Hepatocyte (in vitro differentiated cells): Measurements from ENCODE around the gene ADPGK. TPM values are rescaled to one million over a fixed set of nuclear protein-coding genes. Genes with fewer than 3 reads are reported as not detected.
"Not testable (repeated sequence)": the region's sequence is repeated elsewhere in the genome, so short reads cannot be mapped to it uniquely, and the experiment has no call there.

ENCODE experiments used
- DNase-seq: peaks from one replicate; pipeline ENCODE4 v3.0.0-alpha.2; 2016; ENCODE audit warnings: low spot score
- H2AFZ ChIP-seq: fragments of 200-600 bp; sonication (generic); 2 replicates; pipeline ENCODE4 v1.6.0; 2016; ENCODE audit warnings: antibody characterized with exemption, mild to moderate bottlenecking
- H3K27ac ChIP-seq: fragments of 200-600 bp; sonication (generic); 2 replicates; pipeline ENCODE4 v1.5.1; 2016; ENCODE audit warnings: mild to moderate bottlenecking
- H3K27me3 ChIP-seq: fragments of 200-600 bp; sonication (generic); 2 replicates; pipeline ENCODE4 v1.6.1; 2016
- H3K36me3 ChIP-seq: fragments of 200-600 bp; sonication (generic); replicated peaks from 2 replicates; pipeline ENCODE4 v1.5.1; 2016; ENCODE audit warnings: low read depth; ENCODE audit not compliant: insufficient read depth
- H3K4me1 ChIP-seq: fragments of 200-600 bp; sonication (generic); 2 replicates; pipeline ENCODE4 v1.5.1; 2016; ENCODE audit warnings: mild to moderate bottlenecking, moderate library complexity; ENCODE audit not compliant: insufficient read depth
- H3K4me2 ChIP-seq: fragments of 200-600 bp; sonication (generic); 2 replicates; pipeline ENCODE4 v1.6.0; 2016
- H3K4me3 ChIP-seq: fragments of 200-600 bp; sonication (generic); 2 replicates; pipeline ENCODE4 v1.5.1; 2016; ENCODE audit warnings: mild to moderate bottlenecking
- H3K79me2 ChIP-seq: fragments of 200-600 bp; sonication (generic); 2 replicates; pipeline ENCODE4 v1.6.0; 2017; ENCODE audit warnings: mild to moderate bottlenecking
- H3K9me2 ChIP-seq: fragments of 200-600 bp; sonication (generic); replicated peaks from 2 replicates; pipeline ENCODE4 v1.6.0; 2017; ENCODE audit warnings: mild to moderate bottlenecking; ENCODE audit not compliant: insufficient read depth
- H3K9me3 ChIP-seq: fragments of 200-600 bp; sonication (generic); 2 replicates; pipeline ENCODE4 v1.5.1; 2016; ENCODE audit warnings: low read depth, mild to moderate bottlenecking
- H4K20me1 ChIP-seq: fragments of 200-600 bp; sonication (generic); 2 replicates; pipeline ENCODE4 v1.6.0; 2016; ENCODE audit warnings: mild to moderate bottlenecking; ENCODE audit not compliant: insufficient read depth, poor library complexity, severe bottlenecking
- EZH2 ChIP-seq: fragments of 200-600 bp; sonication (generic); IDR thresholded peaks from 2 replicates; pipeline ENCODE4 v1.6.1; 2016; ENCODE audit warnings: antibody characterized with exemption, mild to moderate bottlenecking, borderline replicate concordance
- EZH2phosphoT487 ChIP-seq: fragments of 200-600 bp; sonication (generic); IDR thresholded peaks from one replicate; pipeline ENCODE4 v1.6.1; 2018; ENCODE audit warnings: antibody characterized with exemption, mild to moderate bottlenecking, low read depth, moderate library complexity; ENCODE audit not compliant: unreplicated experiment, severe bottlenecking
- WGBS: methylation state at CpG from one replicate; pipeline ENCODE4 v1.1.6; 2016; ENCODE audit warnings: low lambda C conversion rate; ENCODE audit errors: missing lambda C conversion rate; 5-methylcytosine and 5-hydroxymethylcytosine counted together
- polyA plus RNA-seq: library from polyadenylated mRNA; unstranded; fragments of >200 nt; fragmentation: Nextera tagmentation; extraction: Ambion mirVana; gene quantifications from 2 replicates; pipeline ENCODE4 v1.2.1, GENCODE V29; 2016
- total RNA-seq: library from RNA; depleted of rRNA; stranded (reverse); fragments of >200 nt; gene quantifications from 2 replicates; pipeline ENCODE4 v1.2.3, GENCODE V29; 2014
- TF ChIP-seq, protein P1 (sequence below): fragments of 200-600 bp; sonication (generic); IDR thresholded peaks from 2 replicates; pipeline ENCODE4 v1.5.1; 2016; ENCODE audit warnings: antibody characterized with exemption, mild to moderate bottlenecking; ENCODE audit not compliant: poor library complexity

The ADPGK gene
- total and polyA plus RNA-seq, 2 experiments from 2014 or later, result 59.2 to 67.3 TPM

DNA sequence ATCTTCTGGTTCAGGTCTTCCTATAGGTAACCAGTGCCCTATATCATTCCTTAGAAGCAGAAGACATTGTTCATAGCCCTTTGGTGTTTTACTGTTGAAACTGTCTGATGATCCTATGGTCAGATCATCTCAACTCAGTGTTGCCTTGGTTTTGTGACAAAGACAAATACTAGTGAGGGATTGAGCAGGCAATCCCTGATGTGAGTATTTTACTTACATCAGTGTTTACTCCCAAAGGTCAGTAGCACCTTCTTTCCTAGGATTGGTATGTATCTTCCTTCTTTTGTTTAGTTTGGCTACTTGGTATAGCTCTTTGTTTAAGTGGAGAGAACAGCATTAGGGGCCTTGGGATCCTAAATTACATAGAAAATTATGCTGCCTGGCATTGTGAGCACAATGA lies 56.4 kb downstream of the ADPGK start:
- no peak for DNase-seq
- Histone ChIP-seq H2AFZ (no peak overlapping the region), H3K9me3 (no peaks in the 10 kb centered on the region), H3K79me2 (no peaks in the 10 kb centered on the region), H3K36me3 (no peaks in the 10 kb centered on the region), H3K27ac (no peak overlapping the region), H3K4me1 (no peaks in the 10 kb centered on the region), H3K4me3 (no peak overlapping the region), H3K4me2 (no peak overlapping the region), H4K20me1 (no peaks in the 10 kb centered on the region), H3K27me3 (no peaks in the 10 kb centered on the region), H3K9me2 (no peaks in the 10 kb centered on the region)
- TF ChIP-seq, protein P1, sequence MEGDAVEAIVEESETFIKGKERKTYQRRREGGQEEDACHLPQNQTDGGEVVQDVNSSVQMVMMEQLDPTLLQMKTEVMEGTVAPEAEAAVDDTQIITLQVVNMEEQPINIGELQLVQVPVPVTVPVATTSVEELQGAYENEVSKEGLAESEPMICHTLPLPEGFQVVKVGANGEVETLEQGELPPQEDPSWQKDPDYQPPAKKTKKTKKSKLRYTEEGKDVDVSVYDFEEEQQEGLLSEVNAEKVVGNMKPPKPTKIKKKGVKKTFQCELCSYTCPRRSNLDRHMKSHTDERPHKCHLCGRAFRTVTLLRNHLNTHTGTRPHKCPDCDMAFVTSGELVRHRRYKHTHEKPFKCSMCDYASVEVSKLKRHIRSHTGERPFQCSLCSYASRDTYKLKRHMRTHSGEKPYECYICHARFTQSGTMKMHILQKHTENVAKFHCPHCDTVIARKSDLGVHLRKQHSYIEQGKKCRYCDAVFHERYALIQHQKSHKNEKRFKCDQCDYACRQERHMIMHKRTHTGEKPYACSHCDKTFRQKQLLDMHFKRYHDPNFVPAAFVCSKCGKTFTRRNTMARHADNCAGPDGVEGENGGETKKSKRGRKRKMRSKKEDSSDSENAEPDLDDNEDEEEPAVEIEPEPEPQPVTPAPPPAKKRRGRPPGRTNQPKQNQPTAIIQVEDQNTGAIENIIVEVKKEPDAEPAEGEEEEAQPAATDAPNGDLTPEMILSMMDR, result no peak
- TF ChIP-seq EZH2phosphoT487, result no peak
- TF ChIP-seq EZH2, result no peak

DNA sequence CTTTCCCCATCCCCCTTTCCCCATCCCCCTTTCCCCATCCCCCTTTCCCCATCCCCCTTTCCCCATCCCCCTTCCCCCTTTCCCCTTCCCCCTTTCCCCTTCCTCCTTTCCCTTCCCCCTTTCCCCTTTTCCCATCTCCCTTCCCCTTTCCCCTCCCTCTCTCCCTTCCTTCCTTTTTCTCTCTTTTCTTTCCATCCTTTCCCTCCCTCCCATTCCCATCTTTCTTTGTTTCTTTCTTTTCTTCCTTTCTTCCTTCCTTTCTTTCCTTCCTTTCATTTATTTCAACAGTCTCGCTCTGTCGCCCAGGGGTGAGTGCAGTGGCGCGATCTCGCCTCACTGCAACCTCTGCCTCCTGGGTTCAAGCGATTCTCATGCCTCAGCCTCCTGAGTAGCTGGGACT lies 57.7 kb downstream of the ADPGK start:
- H3K9me3 ChIP-seq, H3K27me3 ChIP-seq, H3K9me2 ChIP-seq, H3K27ac ChIP-seq, H3K4me1 ChIP-seq, H4K20me1 ChIP-seq, H2AFZ ChIP-seq, H3K36me3 ChIP-seq, H3K79me2 ChIP-seq, H3K4me3 ChIP-seq, DNase-seq, H3K4me2 ChIP-seq: not testable (repeated sequence)
- WGBS, result 98% methylated on average over 6 of the region's 6 CpGs

DNA sequence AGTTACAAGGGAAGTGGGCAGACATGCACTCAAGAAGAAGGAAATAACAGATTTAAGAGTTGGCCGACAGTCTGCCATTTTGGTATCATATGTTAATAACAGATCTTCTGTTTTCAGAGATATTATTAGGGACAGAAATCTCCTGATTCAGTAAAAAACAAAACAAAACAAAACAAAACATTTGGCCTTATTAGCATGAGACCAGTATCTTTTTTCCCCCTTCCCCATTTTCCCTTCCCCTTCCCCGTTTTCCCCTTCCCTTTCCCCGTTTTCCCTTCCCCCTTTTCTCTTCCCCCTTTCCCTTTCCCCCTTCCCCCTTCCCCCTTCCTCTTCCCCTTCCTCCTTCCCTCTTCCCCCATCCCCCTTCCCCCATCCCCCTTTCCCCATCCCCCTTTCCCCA lies 58.1 kb downstream of the ADPGK start:
- no peak for DNase-seq
- Histone ChIP-seq H3K4me1 (no peaks in the 10 kb centered on the region), H2AFZ (no peak overlapping the region), H3K36me3 (no peaks in the 10 kb centered on the region), H4K20me1 (no peaks in the 10 kb centered on the region), H3K4me3 (no peak overlapping the region), H3K79me2 (no peaks in the 10 kb centered on the region), H3K4me2 (no peak overlapping the region), H3K9me3 (no peaks in the 10 kb centered on the region), H3K9me2 (no peaks in the 10 kb centered on the region), H3K27me3 (no peaks in the 10 kb centered on the region), H3K27ac (no peak overlapping the region)
- TF ChIP-seq, protein P1, result no peak
- no peak for TF ChIP-seq EZH2
- no peak for TF ChIP-seq EZH2phosphoT487
- WGBS, result 93% methylated on average over 1 of the region's 3 CpGs

DNA sequence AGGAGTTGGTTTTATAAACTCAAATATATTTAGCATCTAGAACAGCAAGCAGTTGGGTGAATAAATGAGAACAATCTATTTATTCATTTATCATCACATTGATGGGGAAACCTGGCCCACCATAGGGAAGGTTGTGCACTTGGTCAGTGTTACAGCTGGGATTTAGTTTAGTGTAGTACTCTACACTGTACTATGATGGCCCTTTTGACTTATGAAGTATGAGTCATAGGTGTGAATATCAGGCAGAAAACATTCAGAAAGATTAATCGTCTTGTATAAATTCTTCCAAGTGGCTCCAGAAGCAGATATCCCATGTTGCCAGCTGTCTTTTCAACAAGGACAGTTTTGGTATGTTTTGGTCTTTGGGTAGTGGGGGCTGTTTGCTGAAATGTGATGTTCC lies 59.5 kb downstream of the ADPGK start:
- no peak for DNase-seq
- Histone ChIP-seq H3K9me3 (no peaks in the 10 kb centered on the region), H2AFZ (no peak overlapping the region), H3K4me1 (no peaks in the 10 kb centered on the region), H3K36me3 (no peaks in the 10 kb centered on the region), H3K79me2 (no peaks in the 10 kb centered on the region), H3K4me3 (no peak overlapping the region), H3K4me2 (no peak overlapping the region), H3K27ac (no peak overlapping the region), H3K27me3 (no peaks in the 10 kb centered on the region), H4K20me1 (no peaks in the 10 kb centered on the region), H3K9me2 (no peaks in the 10 kb centered on the region)
- 91% methylated on average over 1 of the region's 1 CpG for WGBS
- TF ChIP-seq EZH2phosphoT487 (no peak), EZH2 (no peak)
- TF ChIP-seq, protein P1, result no peak
